Measurements from ENCODE around the gene CRYAA.
"Not testable (repeated sequence)": the region's sequence is repeated elsewhere in the genome, so short reads cannot be mapped to it uniquely, and the experiment has no call there.

The CRYAA gene

GRCh38 chr21:43168708-43169107 is at the start of gene CRYAA:
Gene CRYAA (plus strand): TSS chr21:43169008. CDS start chr21:43169100, 92 bp downstream.
- DNase-seq = not testable (repeated sequence)

GRCh38 chr21:43130094-43130493 is 38.7 kb upstream of the CRYAA start:
- DNase-seq = not testable (repeated sequence)

- DNase-seq = not testable (repeated sequence)
These were observed 34.3 kb upstream of the CRYAA start for GRCh38 chr21:43134520-43134919.

- DNase-seq = not testable (repeated sequence)
These were observed 29.9 kb upstream of the CRYAA start for GRCh38 chr21:43138944-43139343.

GRCh38 chr21:43141407-43141806 is 27.4 kb upstream of the CRYAA start:
- DNase-seq = not testable (repeated sequence)

GRCh38 chr21:43146637-43147036 is 22.2 kb upstream of the CRYAA start:
- not testable (repeated sequence) for DNase-seq

- DNase-seq = not testable (repeated sequence)
These were observed 20.8 kb upstream of the CRYAA start for GRCh38 chr21:43147999-43148398.

GRCh38 chr21:43149344-43149743 is 19.5 kb upstream of the CRYAA start:
- not testable (repeated sequence) for DNase-seq

- DNase-seq = not testable (repeated sequence)
These were observed 15.2 kb upstream of the CRYAA start for GRCh38 chr21:43153601-43154000.

- not testable (repeated sequence) for DNase-seq
These were observed 9.3 kb upstream of the CRYAA start for GRCh38 chr21:43159279-43160175.

GRCh38 chr21:43161826-43162707 is 6.7 kb upstream of the CRYAA start:
- DNase-seq = not testable (repeated sequence)

GRCh38 chr21:43162708-43163205 is 6.1 kb upstream of the CRYAA start:
- DNase-seq = not testable (repeated sequence)

- DNase-seq = not testable (repeated sequence)
These were observed 4.0 kb upstream of the CRYAA start for GRCh38 chr21:43164823-43165222.

GRCh38 chr21:43165734-43166133 is 3.1 kb upstream of the CRYAA start:
- not testable (repeated sequence) for DNase-seq

GRCh38 chr21:43169230-43169886 is 550 bp downstream of the CRYAA start:
- DNase-seq = not testable (repeated sequence)

- not testable (repeated sequence) for DNase-seq
These were observed 1.1 kb downstream of the CRYAA start for GRCh38 chr21:43169891-43170290.

GRCh38 chr21:43172812-43173211 is 4.0 kb downstream of the CRYAA start:
- DNase-seq = not testable (repeated sequence)

GRCh38 chr21:43173438-43173837 is 4.6 kb downstream of the CRYAA start:
- DNase-seq = not testable (repeated sequence)

- DNase-seq = not testable (repeated sequence)
These were observed 5.1 kb downstream of the CRYAA start for GRCh38 chr21:43173930-43174329.

GRCh38 chr21:43174998-43175397 is 6.2 kb downstream of the CRYAA start:
- not testable (repeated sequence) for DNase-seq

GRCh38 chr21:43176621-43177020 is 7.8 kb downstream of the CRYAA start:
- DNase-seq = not testable (repeated sequence)
